Vagina (tissue), 2 donors: Measurements from ENCODE around the gene RTN3.

Experiments used
- CTCF ChIP-seq, 3 experiments: fragments of 450-650 bp in 2 of 3; fragments of 200-600 bp in 1 of 3; sonication (generic) in 1 of 3; IDR thresholded peaks; one replicate each; pipeline ENCODE4 v1.5.1; 2017 to 2019; ENCODE audit warnings: antibody characterized with exemption in 3 of 3, mild to moderate bottlenecking in 2 of 3, moderate library complexity in 2 of 3
- POLR2A ChIP-seq, 2 donors: fragments of 450-650 bp; IDR thresholded peaks; one replicate each; pipeline ENCODE4 v1.6.1; 2017; ENCODE audit warnings: antibody characterized with exemption in 2 of 2, mild to moderate bottlenecking in 2 of 2, moderate library complexity in 2 of 2
- POLR2AphosphoS5 ChIP-seq, 2 donors: sonication (generic); formaldehyde crosslinking; IDR thresholded peaks; one replicate each; pipeline ENCODE4 v1.9.0; 2017; ENCODE audit warnings: antibody characterized with exemption in 2 of 2, mild to moderate bottlenecking in 2 of 2, low read depth in 1 of 2; ENCODE audit not compliant: insufficient read depth in 1 of 2

- TF ChIP-seq CTCF (IDR thresholded peaks at IDR 0.05) = no peak
- no peak for TF ChIP-seq POLR2AphosphoS5 (IDR thresholded peaks at IDR 0.05; ENCODE audit: insufficient read depth in 1 of 2, low read depth in 1 of 2)
- no peak for TF ChIP-seq POLR2A (IDR thresholded peaks at IDR 0.05)
Observed at GRCh38 chr11:63698976-63699733, 17.9 kb downstream of the RTN3 start.
